CD1c-positive myeloid dendritic cell (primary cell): ENCODE results near the gene OSBPL1A.
A peak's percentile ranks its signal among the peaks of the same experiment; 100 is the strongest.
"Not testable (repeated sequence)": the region's sequence is repeated elsewhere in the genome, so short reads cannot be mapped to it uniquely, and the experiment has no call there.

Source experiments
- DNase-seq: peaks from one replicate; pipeline ENCODE4 v3.0.0-alpha.2; 2016; ENCODE audit errors: extremely low spot score

OSBPL1A gene

DNA sequence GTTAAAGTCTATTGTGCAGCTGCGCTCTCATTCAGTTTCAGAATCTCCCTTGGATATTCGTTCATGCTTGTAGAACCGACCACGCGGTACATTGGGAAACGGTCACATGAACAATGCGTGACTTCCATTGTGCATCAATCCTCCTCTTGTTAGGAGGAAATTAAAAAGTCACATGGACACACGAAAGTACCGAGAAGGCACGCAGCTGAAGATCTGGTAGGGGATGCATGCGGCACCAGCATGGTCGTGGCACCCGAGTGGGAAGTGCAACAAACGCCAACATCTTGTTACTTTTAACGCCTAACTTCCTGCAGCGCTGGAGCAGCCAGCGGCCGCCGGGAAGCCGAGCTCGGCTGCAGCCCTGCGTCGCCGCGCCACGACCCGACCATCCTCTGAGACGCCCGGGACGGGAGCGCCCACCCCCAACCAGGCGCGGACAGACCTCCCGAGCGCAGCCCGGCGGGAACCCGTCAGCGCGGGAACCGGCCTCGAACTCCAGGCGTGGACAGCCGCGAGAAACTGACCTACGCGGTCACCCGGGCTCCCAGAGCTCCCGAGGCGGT is 412 bp downstream of the OSBPL1A start:
- peak; percentile 94 for DNase-seq

DNA sequence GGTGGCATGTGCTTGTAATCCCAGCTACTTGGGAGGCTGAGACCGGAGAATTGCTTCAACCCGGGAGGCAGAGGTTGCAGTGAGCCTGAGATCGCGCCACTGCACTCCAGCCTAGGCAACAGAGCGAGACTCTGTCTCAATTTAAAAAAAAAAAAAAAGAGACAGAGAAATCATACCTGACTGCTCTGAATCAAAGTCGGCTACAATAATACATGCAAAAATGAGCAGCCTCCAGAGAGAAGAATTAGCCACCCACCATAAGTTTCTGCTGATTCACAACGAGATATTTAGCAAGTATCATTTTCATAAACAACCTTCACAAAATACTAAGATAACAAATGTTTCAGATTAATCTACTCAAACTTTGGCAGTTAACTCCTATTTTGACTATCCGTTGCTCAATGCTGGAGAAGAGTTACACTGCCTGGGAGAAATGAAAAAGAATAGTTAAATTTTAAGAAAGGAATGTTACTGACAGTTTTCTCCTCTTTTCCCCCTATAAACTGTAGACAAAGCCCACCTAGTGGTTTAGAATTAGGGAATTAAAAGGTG is 1.5 kb downstream of the OSBPL1A start:
- peak; percentile 17 for DNase-seq

DNA sequence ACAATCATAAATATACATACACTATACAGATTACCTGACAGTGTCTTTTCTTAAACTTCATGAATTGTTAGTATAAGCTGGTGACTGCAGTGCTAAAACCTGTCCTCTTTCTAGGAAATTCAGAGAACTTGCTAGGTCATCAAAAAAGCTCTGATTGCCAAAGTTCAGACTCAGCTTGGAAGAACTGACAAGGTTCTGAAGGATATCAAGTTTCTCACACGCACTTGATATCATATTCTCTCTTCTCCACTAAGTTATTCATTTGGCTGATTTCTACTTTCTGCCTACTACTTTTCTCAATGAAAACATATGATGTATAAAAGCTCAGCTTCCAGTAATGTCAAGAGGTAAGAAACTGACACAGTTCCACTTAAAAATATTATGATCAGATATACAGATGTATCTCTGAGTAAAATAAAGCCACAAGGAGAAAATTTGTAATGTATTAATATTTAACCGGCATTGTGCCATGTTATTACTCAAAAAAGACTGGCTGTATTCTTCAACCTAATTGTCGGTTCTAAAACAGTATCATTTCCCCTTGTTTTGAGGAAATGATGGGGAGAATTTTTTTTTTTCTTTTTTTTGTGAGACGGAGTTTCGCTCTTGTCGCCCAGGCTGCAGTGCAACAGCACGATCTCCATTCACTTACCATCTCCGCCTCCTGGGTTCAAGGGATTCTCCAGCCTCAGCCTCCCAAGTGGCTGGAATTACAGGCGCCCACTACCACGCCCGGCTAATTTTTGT is 2.4 kb downstream of the OSBPL1A start:
- DNase-seq = peak; percentile 80

DNA sequence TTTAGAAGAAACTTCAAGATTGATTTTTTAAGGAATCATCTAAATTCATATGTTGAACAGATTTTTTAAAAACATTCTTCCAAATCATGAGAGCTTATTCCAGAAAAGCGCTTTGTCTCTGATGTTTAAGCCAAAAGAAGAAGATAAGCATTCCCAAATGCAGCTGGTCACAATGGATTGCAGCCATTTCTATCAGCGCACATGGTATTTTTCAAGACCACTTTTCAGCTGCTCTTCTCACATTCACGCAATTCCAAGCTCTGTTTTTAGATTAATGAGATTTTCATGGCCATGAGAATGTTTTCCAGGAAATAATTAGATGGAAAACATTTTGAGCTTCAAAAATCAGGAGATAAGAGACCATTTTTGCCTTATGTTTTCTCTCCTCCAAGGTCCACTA is 8.7 kb downstream of the OSBPL1A start:
- no peak for DNase-seq

DNA sequence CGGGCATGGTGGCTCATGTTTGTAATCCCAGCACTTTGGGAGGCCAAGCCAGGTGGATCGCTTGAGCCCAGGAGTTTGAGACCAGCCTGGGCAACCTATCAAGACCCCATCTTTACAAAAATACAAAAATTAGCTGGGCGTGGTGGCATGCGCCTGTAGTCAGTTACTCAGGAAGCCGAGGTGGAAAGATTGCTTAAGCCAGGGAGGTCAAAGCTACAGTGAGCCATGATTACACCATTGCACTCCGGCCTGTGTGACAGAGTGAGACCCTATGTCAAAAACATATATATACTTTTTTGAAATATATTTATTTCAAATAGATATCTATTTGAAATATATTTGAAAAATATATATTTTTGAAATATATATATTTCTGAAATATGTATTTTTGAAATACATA is 10.9 kb downstream of the OSBPL1A start:
- no peak for DNase-seq

DNA sequence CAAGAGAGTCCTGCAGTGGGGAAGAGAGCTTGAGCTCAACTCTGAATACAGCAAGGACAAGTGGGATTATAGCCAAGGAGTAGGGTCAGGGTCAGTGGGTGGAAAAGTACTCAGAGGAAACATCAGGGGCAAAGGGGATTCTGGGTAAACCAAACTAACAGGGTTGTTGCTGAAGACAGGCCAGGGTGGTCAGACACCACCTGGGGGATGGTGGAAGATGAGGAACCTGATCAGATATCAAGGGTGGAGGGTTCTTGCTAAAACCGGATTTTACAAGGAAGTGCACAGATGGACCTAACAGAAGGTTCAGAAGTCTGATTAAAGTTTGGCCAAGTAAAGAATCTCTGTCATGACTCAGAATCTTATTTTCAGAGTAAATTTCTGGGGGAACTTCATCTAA is 16.5 kb downstream of the OSBPL1A start:
- DNase-seq = no peak

DNA sequence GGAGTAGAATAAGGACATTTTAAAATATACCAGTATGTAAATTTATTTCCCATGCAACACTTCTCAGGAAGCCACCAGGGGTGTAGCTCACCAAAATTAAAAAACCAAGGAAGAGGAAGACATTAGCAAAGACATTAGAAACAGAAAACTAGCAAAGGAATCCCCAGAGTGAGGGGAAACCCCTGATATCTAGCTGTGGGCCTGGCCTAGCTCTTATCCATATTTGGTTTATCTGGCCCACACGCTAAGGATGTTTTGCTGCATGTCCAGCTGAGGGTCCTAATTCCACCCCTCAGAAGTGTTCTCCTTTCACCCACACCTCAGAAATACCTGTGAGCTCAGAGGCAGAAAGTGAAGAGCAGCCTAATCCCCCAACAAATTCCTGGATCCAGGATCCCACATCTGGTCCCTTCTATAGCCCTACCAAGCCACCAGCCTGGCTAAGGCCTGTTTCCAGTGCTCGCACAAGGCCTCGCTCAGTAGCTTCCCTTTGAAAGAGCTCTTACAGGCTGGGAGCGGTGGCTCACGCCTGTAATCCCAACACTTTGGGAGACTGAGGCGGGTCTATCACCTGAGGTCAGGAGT is 17.4 kb downstream of the OSBPL1A start:
- DNase-seq = no peak

DNA sequence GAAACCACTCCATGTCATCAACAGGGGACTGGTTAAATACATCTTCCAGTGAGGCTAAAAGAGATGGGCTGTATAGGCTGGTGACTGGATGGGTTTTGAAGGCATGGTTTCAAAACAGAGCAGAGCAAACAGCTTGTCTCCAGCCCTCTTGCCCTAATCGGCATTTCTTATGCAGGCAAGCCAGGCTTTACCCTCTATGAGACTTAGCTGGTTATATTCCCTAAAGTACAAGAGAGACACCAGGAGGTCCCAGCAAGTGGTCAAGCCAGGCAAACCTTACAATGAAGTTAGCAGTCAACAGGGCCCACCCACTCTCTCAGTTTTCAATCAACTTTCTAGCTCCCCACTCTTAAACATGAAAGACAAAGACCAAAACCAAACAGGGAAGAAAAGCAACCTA is 19.0 kb downstream of the OSBPL1A start:
- no peak for DNase-seq

DNA sequence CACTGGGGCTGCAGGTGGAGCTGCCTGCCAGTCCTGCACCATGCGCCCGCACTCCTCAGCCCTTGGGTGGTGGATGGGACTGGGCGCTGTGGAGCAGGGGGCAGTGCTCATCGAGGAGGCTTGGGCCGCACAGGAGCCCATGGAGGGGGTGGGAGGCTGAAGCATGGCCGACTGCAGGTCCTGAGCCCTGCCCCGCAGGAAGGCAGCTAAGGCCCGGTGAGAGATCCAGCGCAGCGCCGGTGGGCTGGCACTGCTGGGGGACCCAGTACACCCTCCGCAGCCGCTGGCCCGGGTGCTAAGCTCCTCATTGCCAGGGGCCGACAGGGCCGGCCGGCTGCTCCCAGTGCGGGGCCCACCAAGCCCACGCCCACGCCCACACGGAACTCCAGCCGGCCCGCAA is 21.1 kb downstream of the OSBPL1A start:
- DNase-seq = not testable (repeated sequence)

DNA sequence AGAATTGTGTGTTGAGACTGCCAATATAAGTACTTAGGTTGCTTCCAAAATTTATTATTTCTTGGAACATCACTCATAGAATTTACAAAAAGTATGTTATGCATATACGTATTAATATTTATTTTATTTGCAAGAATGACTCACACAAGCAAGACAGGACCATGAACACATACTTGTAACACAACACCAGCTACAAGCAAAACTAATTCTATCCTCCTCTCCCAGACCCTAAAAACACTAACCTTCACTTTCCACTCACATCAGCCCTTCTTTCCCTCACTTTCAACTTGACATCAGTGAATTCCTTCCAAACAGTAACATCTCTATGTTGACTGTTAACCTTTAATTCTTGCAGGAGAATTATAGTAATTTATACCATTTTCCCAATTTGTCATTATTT is 24.3 kb downstream of the OSBPL1A start:
- DNase-seq = no peak

DNA sequence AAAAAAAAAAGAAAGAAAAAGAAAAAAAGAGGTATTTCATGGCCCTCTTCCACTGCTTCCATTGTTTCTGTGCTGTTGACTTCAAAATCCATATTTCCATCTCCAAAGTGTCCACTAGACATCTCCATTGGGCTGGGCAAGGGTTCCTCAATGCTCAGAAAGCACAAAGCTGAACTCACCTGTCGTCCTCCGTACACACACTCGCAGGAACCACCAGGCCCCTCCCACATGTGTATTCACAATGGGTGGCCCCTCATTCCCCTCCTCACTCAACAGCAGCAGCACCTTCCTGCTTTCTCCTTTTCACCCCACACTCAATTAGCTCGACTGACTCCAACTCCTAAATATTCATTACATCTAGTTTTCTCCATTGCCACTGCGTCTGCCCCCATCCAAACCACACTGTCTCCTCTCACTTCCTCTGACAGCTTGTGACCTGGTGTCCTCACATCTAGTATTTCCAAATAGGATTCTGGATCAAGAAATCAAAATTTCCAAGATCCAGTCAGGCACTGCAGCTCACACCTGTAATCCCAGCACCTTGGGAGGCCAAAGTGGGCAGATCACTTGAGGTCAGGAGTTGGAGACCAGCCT is 25.2 kb downstream of the OSBPL1A start:
- peak; percentile 47 for DNase-seq

DNA sequence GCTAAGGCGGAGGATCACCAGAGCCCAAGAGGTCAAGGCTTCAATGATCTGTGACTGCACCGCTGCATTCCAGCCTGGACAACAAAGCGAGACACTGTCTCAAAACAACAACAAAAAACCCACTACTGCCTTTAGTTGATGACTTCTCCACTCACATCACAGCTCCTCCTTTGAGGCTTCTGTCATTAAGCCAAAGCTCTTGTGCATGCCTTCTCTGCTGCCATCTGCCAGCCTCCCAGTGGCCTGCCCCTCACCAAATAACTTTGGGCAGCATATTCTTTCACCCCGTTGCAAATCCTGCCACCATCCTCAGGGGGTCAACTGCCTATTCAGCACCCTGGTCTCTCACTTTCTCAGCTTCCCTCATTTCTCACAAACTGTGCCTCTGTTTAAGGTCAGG is 27.5 kb downstream of the OSBPL1A start:
- no peak for DNase-seq

DNA sequence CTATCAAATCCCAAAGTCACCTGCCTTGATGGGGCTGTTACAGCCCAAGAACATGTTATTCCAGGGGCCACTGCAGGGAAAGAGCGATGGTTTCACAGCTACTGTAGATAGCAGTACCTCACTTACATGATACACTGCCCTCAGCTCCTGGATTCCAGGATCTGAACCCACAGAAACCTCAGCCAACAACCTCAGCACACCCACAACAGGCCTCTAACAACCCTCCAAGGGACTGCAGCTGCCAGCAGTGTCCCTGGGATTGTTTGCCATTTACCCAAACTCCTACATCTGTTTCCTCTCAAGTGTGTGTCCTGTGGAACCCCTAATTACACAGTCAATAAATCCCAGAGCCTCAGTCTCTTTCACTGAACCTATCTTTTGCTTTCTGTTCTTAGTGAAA is 28.2 kb downstream of the OSBPL1A start:
- DNase-seq = no peak

DNA sequence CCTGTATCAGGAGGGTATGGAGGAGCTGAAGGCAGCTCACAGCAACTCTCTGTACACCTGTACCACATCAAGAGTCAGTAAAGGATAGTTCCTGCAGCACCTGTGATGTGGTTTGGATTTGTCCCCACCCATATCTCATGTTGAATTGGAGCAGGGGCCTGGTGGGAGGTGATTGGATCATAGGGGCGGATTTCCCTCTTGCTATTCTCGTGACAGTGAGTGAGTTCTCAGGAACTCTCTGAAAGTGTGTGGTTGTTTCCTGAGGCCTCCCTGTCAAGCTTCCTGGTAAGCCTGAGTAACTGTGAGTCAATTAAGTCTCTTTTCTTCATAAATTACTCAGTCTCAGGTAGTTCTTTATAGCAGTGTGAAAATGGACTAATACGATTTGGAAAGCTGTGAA is 28.9 kb downstream of the OSBPL1A start:
- peak; percentile 74 for DNase-seq

DNA sequence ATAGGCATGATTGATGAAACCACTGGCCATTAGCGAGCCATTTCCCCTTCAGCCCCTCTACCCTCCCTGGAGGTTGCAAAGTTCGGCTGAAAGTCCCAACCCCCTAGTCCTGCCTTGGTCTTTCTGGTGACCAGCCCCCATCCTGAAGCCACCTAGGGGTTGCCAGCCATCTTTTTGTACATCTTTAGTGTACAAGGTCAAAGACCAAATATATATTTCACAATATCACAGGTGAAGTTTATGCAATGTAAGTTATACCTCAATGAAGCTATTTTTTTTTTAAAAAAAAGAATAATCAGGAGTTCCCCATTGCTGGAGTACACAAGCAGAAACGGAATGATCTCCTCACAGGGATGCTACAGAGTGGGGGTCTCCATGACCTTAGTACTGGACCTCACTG is 31.3 kb downstream of the OSBPL1A start:
- no peak for DNase-seq

DNA sequence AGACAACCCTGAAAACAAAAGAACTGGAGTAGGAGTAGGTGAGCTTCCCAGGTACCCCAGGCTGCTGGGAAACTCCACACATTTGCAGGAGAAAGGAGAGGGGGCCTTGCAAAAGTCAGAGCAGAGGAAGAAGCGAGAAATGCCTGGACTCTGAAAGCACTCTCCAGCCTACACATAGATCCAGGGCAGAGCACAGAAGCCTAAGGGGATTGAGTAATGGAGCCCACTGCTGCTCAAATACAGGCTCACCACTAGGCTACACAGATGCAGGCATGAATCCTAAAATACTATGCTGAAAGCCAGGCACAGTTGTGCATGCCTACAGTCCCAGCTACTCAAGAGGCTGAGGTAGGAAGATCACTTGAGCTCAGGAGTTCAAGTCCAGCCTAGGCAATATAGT is 33.4 kb downstream of the OSBPL1A start:
- DNase-seq = no peak

DNA sequence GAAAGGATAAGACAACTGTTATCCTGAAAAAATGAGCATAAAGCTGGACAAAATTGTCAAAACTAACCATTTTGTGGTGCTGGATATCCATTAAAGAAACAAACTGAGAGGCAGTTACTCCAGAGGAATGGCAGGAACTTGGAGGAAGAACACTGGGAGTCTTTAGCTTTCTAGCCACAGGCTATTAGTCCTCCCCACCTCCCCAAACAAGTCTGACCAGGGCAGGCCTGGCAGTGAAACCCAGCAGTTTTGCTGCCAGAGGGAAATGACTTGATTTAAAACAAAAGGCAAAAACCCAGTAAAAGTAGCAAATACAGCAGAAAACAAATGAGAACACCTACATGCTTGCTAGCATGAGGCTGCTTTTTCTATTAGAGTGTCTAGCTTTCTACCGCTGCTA is 34.9 kb downstream of the OSBPL1A start:
- no peak for DNase-seq

DNA sequence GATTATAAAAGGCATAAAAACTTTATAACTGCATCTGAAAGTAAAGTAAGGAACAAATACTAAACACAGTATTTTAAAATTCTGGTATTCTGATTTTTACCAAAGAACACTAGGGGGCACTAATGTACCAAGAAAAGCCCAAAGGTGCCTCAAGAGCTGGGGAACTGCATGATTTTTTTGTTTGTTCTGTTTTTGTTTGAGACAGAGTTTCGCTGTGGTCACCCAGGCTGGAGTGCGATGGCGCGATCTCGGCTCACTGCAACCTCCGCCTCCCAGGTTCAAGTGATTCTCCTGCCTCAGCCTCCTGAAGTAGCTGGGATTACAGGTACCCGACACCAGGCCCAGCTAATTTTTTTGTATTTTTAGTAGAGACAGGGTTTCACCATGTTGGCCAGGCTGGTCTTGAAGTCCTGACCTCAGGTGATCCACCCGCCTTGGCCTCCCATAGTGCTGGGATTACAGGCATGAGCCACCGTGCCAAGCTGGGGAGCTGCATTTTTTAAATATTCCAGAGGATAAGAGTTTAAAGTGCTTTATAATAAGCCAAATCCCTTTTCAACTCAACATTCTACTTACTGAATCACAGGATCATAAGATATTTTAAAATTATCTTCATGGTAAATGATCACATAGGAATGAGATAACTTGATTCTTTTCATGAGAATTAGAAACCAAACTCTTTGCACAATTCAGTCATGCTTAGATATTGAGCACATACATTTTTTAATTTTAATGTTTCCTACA is 37.7 kb downstream of the OSBPL1A start:
- DNase-seq = peak; percentile 84

DNA sequence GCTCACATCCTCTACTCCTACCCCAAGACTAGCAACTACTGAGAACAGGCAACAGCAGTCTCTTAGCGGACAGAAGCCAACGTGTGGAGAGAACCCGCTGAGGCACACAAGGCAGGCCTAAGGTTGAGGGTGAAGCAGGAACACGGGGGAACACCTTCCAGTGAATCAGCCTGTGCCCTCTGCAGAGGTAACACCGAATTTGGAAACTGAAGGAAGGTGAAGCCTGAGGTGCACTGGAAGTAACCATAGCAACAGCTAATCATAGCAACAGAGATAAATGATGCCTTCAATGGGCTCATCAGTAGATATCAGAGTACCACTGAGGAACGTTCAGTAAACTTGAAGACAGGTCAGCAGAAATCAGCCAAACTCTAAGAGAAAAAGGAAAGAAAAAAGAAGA is 43.3 kb downstream of the OSBPL1A start:
- DNase-seq = no peak

DNA sequence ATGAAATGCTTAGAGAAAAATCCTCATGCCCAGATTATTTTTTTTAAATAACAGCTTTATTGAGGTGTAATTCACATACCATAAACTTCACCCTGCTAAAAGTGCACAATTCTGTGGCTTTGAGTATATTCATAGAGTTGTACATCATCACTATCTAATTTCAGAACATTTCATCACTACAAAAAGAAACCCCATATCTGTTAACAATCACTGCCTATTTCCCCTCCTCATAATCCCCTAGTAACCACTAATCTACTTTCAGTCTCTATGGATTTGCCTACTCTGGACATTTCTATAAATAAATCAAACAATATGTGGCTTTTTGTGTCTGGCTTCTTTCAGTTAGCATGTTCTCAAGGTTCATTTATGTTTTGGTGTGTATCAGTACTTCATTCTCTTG is 51.4 kb downstream of the OSBPL1A start:
- DNase-seq = no peak

DNA sequence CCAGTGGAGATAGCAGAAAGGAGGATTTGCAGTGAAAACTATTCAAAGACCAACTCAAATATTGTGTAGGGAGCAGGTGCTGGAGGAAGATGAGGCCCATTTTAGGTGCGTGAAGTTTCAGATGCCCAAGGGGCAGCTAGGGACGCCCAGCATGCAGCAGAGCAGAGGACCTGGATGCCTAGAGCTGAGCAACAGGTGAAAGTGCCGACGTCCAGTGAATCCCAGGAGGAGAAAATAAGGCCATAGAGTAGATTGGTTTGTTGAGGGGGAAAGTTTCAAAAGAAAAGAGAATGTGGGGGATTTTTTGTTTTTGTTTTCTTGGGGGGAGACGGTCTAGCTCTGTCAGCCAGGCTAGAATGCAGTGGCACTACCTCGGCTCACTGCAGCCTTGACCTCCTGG is 53.1 kb downstream of the OSBPL1A start:
- DNase-seq = no peak

DNA sequence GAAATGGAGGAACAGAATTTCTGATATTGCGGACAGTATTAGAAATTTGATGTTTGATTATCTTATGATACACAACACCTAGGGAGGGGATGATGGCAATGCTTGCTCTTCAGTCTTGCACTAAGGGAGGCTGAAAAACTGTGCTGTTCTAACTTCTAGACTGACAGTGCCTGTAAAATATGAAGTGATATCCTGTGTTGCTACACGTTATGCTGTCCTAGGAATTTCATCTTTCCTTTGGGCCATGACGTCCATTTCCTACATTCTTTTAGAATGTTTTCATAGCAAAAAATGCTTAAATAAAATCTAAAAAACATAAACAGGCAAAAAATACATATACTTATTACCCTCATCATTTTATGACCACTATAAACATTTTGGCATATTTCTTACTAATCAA is 55.3 kb downstream of the OSBPL1A start:
- DNase-seq = no peak
